Ishikawa (cell line): ENCODE results near the gene TMEM164.

Experiments used
- CEBPB ChIP-seq: IDR thresholded peaks from 2 replicates; pipeline ENCODE4 v1.6.1; 2012
- CREB1 ChIP-seq: IDR thresholded peaks from 2 replicates; pipeline ENCODE4 v1.6.1; 2012; ENCODE audit warnings: low read depth
- EGR1 ChIP-seq: IDR thresholded peaks from 2 replicates; pipeline ENCODE4 v1.6.1; 2012
- EP300 ChIP-seq: IDR thresholded peaks from 2 replicates; pipeline ENCODE4 v1.6.1; 2012; ENCODE audit warnings: borderline replicate concordance
- FOXM1 ChIP-seq: IDR thresholded peaks from 2 replicates; pipeline ENCODE4 v1.6.1; 2012; ENCODE audit warnings: low read depth, borderline replicate concordance
- NFIC ChIP-seq: IDR thresholded peaks from 2 replicates; pipeline ENCODE4 v1.6.1; 2012
- RAD21 ChIP-seq: IDR thresholded peaks from 2 replicates; pipeline ENCODE4 v1.6.1; 2012; ENCODE audit warnings: low read depth
- TAF1 ChIP-seq: IDR thresholded peaks from 2 replicates; pipeline ENCODE4 v1.6.1; 2012; ENCODE audit warnings: low read depth, mild to moderate bottlenecking
- TCF12 ChIP-seq: IDR thresholded peaks from 2 replicates; pipeline ENCODE4 v1.6.1; 2012; ENCODE audit warnings: low read depth
- TEAD4 ChIP-seq: IDR thresholded peaks from 2 replicates; pipeline ENCODE4 v1.6.1; 2012
- USF1 ChIP-seq: IDR thresholded peaks from 2 replicates; pipeline ENCODE4 v1.6.1; 2012
- YY1 ChIP-seq: IDR thresholded peaks from 2 replicates; pipeline ENCODE4 v1.6.1; 2012; ENCODE audit warnings: low read depth
- ZBTB7A ChIP-seq: IDR thresholded peaks from 2 replicates; pipeline ENCODE4 v1.6.1; 2012; ENCODE audit warnings: low read depth
- TF ChIP-seq, protein P1 (sequence below): IDR thresholded peaks from 2 replicates; pipeline ENCODE4 v1.6.1; 2012; ENCODE audit warnings: low read depth, mild to moderate bottlenecking

The TMEM164 gene

DNA sequence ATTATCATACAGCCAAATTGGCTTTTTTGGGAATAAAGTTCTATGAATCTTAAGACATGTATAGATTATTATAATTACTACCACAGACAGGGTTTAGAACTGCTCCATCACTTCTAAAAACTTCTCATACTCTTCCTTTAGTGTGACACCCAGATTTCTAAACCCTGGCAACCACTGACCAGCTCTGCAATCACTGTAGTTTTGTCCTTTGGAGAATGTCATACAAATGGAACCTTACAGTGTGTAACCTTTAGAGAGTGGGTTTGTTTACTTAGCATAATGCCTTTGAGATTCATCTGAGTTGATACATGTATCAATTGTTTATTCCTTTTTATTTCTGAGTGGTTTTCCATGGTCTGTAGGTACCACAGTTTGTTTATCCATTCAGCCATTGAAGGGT is 95.0 kb downstream of the TMEM164 start:
- TF ChIP-seq CEBPB = no peak

DNA sequence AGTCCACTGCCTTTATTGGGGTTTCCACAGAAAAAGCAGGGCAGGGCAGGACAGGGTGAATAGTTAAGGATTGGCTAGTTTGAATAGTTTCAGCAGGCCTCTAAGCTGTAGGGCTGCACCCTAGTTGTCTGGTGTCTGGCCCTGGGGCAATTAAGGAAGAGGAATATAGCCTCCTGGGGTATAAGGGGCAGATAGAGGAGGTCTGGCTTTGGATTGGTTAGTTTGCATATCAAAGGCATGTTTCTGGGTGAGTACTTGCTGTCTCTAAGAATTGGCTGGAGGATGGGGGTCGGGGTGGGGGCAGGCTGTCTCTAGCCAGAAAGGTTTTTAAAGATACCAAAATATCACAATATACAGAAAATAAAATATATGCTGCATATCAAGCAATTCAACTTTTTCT is 100.4 kb downstream of the TMEM164 start:
- TF ChIP-seq TEAD4 (no peak), ZBTB7A (no peak), RAD21 (no peak), EGR1 (no peak), TAF1 (no peak), USF1 (no peak), CREB1 (no peak), NFIC (no peak)
- TF ChIP-seq, protein P1, sequence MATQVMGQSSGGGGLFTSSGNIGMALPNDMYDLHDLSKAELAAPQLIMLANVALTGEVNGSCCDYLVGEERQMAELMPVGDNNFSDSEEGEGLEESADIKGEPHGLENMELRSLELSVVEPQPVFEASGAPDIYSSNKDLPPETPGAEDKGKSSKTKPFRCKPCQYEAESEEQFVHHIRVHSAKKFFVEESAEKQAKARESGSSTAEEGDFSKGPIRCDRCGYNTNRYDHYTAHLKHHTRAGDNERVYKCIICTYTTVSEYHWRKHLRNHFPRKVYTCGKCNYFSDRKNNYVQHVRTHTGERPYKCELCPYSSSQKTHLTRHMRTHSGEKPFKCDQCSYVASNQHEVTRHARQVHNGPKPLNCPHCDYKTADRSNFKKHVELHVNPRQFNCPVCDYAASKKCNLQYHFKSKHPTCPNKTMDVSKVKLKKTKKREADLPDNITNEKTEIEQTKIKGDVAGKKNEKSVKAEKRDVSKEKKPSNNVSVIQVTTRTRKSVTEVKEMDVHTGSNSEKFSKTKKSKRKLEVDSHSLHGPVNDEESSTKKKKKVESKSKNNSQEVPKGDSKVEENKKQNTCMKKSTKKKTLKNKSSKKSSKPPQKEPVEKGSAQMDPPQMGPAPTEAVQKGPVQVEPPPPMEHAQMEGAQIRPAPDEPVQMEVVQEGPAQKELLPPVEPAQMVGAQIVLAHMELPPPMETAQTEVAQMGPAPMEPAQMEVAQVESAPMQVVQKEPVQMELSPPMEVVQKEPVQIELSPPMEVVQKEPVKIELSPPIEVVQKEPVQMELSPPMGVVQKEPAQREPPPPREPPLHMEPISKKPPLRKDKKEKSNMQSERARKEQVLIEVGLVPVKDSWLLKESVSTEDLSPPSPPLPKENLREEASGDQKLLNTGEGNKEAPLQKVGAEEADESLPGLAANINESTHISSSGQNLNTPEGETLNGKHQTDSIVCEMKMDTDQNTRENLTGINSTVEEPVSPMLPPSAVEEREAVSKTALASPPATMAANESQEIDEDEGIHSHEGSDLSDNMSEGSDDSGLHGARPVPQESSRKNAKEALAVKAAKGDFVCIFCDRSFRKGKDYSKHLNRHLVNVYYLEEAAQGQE = no peak

- TF ChIP-seq EGR1 (no peak), EP300 (no peak), CEBPB (no peak), USF1 (no peak), TCF12 (no peak), NFIC (no peak), ZBTB7A (no peak), CREB1 (no peak), YY1 (no peak), RAD21 (no peak)
- TF ChIP-seq, protein P1 = no peak
Measured at GRCh38 chrX:110104078-110104477, 101.2 kb downstream of the TMEM164 start.

DNA sequence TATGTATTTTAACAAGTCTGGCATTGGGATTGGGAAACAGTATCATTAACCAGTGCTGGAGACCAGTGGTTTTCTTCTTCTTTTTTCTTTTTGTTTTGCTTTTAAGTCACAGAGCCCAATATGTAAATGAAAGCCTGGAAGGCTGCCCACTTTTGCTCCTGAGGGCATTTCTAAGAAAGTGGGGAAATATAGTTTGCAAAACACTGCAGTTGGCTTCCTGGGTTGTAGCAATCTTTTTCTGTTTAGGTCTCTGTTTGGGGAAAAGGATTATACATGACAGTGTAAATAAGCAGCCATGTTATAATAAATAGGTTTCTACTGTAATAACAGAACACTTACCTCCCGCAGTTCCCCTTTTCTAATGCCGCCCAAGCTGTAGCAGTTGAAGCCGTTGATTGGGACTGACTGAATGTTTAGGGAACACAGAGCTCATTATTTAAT is 105.5 kb downstream of the TMEM164 start:
- TF ChIP-seq CEBPB (no peak), TAF1 (no peak), EP300 (no peak), FOXM1 (no peak), TCF12 (no peak), USF1 (no peak), CREB1 (no peak), TEAD4 (no peak)
- TF ChIP-seq, protein P1 = no peak

- no peak for TF ChIP-seq EP300
- TF ChIP-seq NFIC = no peak
Measured at GRCh38 chrX:110114260-110114776, 111.4 kb downstream of the TMEM164 start.
